Left ventricle myocardium inferior (tissue), 1 donor: ENCODE results near the gene RASSF7. TPM values are rescaled to one million over a fixed set of nuclear protein-coding genes. Genes with fewer than 3 reads are reported as not detected.

Source experiments
- DNase-seq: peaks from one replicate; pipeline ENCODE4 v3.0.0-alpha.2; 2020
- H3K27ac ChIP-seq: fragments of 200-600 bp; replicated peaks from 2 replicates; pipeline ENCODE4 v1.8.0; 2021
- H3K27me3 ChIP-seq: fragments of 200-600 bp; 2 replicates; pipeline ENCODE4 v1.8.0; 2021; ENCODE audit warnings: low read depth
- H3K36me3 ChIP-seq: fragments of 200-600 bp; 2 replicates; pipeline ENCODE4 v1.8.0; 2021
- H3K4me1 ChIP-seq: fragments of 200-600 bp; 2 replicates; pipeline ENCODE4 v1.8.0; 2021
- H3K4me3 ChIP-seq: fragments of 200-600 bp; 2 replicates; pipeline ENCODE4 v1.8.0; 2021; ENCODE audit warnings: mild to moderate bottlenecking, moderate library complexity
- H3K9me3 ChIP-seq: fragments of 200-600 bp; replicated peaks from 2 replicates; pipeline ENCODE4 v1.8.0; 2021
- intact Hi-C: fragments of 100-400 bp; cut with micrococcal nuclease; formaldehyde crosslinking; loops from one replicate; pipeline ENCODE4 v1.11.0; 2022
- total RNA-seq: library from RNA; stranded (reverse); fragmentation: NEBNext Ultra II Directional; extraction: Animal tissue kit (Norgen Biotek cat#: 25700); gene quantifications from one replicate; pipeline ENCODE4 v1.2.1, GENCODE V29; 2021
- TF ChIP-seq, protein P1 (sequence below): fragments of 200-600 bp; IDR thresholded peaks from 2 replicates; pipeline ENCODE4 v1.8.0; 2021; ENCODE audit warnings: antibody characterized with exemption, mild to moderate bottlenecking, borderline replicate concordance
- donor health status: DM: no; HTN: yes; CAD: no; lungs with severe emphysema.

The RASSF7 gene
- total RNA-seq, 1 donor from 2014 or later = 4.5 TPM

DNA sequence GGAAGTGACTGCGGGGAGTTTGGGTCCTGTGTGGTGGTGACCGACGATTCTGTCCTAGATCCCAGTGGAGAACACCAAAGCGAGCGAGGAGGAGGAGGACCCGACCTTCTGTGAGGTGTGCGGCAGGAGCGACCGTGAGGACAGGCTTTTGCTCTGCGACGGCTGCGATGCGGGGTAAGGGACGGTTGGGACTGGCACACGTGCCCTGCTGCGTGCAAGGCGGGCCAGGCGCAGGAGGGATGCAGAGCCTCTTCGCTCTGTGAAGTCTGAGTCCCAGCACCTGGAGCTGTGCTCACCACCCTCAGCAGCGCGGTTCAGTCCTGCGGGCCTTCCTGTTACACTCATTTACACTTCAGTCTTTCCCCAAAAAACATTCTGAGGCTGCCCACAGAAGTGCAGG lies 31.7 kb downstream of the RASSF7 start:
- TF ChIP-seq, protein P1, sequence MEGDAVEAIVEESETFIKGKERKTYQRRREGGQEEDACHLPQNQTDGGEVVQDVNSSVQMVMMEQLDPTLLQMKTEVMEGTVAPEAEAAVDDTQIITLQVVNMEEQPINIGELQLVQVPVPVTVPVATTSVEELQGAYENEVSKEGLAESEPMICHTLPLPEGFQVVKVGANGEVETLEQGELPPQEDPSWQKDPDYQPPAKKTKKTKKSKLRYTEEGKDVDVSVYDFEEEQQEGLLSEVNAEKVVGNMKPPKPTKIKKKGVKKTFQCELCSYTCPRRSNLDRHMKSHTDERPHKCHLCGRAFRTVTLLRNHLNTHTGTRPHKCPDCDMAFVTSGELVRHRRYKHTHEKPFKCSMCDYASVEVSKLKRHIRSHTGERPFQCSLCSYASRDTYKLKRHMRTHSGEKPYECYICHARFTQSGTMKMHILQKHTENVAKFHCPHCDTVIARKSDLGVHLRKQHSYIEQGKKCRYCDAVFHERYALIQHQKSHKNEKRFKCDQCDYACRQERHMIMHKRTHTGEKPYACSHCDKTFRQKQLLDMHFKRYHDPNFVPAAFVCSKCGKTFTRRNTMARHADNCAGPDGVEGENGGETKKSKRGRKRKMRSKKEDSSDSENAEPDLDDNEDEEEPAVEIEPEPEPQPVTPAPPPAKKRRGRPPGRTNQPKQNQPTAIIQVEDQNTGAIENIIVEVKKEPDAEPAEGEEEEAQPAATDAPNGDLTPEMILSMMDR = no peak

DNA sequence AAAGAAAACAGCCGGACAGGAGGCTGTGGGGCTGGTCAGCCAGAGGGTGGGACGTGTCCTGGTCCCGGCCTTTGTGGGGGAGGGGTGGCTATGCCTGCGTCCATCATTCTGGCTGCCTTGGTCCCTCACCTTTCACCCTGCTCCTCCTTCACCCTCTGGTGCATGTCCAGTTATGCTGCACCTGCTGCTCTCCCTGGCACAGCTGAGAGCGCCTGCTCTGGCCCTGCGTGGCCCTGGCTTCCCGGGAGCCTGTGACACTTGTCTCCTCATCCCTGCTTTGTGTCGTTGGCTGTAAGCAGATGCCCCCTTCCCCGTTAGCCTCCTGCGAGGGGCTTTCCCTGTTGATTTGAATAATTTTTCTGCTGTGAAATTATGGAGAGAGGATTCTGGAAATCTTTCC lies 32.1 kb downstream of the RASSF7 start:
- no peaks in the 10 kb centered on the region for H3K9me3 ChIP-seq
- H3K36me3 ChIP-seq = peaks cover 97% of the 10 kb centered on the region
- no peaks in the 10 kb centered on the region for H3K4me1 ChIP-seq
- intact Hi-C loops = no loop called here
- H3K27me3 ChIP-seq = no peaks in the 10 kb centered on the region
- H3K4me3 ChIP-seq = no peak overlapping the region
- TF ChIP-seq, protein P1 = no peak
- DNase-seq = no peak
- H3K27ac ChIP-seq = no peak overlapping the region

More for the DNA sequence above, 31.7 kb downstream of the RASSF7 start:
- intact Hi-C loops = no loop called here
- H3K4me1 ChIP-seq = no peaks in the 10 kb centered on the region
- DNase-seq = no peak
- H3K27me3 ChIP-seq = no peaks in the 10 kb centered on the region
- H3K27ac ChIP-seq = no peak overlapping the region
- H3K36me3 ChIP-seq = peaks cover 97% of the 10 kb centered on the region
- no peaks in the 10 kb centered on the region for H3K9me3 ChIP-seq
- H3K4me3 ChIP-seq = no peak overlapping the region

DNA sequence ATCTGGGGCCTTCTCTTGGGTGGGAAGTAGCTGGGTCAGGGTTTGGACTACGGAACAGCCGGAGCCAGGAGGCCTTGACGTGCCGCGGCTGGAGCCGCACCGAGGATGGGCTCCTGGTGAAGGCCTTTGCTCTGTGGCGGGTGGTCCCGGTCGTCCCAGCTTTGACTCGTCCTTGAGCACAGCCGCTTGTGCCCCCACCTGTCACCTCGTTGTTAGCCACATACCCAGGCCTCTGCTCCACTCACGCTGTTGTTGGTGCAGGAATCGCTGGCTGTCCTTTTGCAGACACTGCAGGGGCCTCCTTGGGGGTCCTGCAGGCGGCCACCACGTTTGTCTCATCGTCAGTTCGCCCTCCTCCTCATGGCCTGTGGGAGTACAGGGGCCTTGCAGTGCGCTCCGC lies 32.6 kb downstream of the RASSF7 start:
- H3K27me3 ChIP-seq = no peaks in the 10 kb centered on the region
- no peak overlapping the region for H3K4me3 ChIP-seq
- DNase-seq = no peak
- no peaks in the 10 kb centered on the region for H3K4me1 ChIP-seq
- intact Hi-C loops = no loop called here
- H3K27ac ChIP-seq = no peak overlapping the region
- TF ChIP-seq, protein P1 = no peak
- H3K36me3 ChIP-seq = peaks cover 97% of the 10 kb centered on the region
- H3K9me3 ChIP-seq = no peaks in the 10 kb centered on the region

DNA sequence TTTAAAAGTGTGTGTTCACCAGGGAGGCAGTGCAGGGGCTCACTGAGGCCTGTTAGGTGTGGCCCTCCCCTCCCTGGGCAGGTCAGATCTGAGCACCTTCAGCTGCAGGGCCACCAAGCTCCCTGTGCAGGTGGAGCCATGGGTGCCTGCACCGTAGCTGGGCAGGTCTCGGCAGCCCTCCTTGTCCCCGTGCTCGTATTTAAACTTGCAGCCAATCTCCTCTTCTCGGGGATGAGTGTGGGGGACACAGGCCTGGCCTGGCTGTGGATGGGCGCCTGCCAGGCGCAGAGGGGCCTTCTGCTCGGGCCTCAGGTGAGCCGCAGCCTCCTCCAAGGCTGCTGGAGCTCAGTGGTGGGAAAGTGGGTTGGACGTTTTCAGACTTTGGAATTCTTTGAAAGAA lies 34.6 kb downstream of the RASSF7 start:
- intact Hi-C loops = no loop called here
- Histone ChIP-seq H3K36me3 (peaks cover 98% of the 10 kb centered on the region), H3K4me3 (no peak overlapping the region), H3K27ac (no peak overlapping the region), H3K9me3 (no peaks in the 10 kb centered on the region), H3K4me1 (no peaks in the 10 kb centered on the region), H3K27me3 (no peaks in the 10 kb centered on the region)
- TF ChIP-seq, protein P1 = no peak
- no peak for DNase-seq

DNA sequence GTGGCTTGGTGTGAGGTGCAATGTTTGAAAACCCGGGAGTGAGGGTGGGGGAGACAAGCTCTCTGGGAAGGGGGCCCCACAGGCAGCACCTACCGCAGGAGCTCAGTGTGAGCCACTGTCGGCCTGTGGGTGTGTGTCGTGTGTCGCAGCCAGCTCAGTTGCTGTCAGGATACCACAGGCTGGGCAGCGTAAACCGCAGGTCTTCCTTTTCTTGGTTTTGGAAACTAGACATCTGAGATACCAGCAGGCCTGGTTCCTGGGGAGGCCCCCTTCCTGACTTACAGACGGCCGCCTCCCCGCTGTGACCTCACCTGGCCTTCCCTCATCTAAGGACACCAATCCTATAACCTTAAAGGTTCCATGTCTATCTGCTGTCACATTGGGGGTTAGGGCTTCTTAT lies 35.6 kb downstream of the RASSF7 start:
- Histone ChIP-seq H3K9me3 (no peaks in the 10 kb centered on the region), H3K27ac (no peak overlapping the region), H3K4me3 (no peak overlapping the region), H3K36me3 (peaks cover 98% of the 10 kb centered on the region), H3K27me3 (no peaks in the 10 kb centered on the region), H3K4me1 (no peaks in the 10 kb centered on the region)
- DNase-seq = no peak
- TF ChIP-seq, protein P1 = no peak
- intact Hi-C loops = no loop called here
